SK-N-SH treated with all-trans-retinoic acid at 6 μM for 48 hours (cell line): ENCODE measurements around the gene USP24.

Experiments used
- BACH2 ChIP-seq: fragments of 250-450 bp; sonication (Bioruptor Pico); IDR thresholded peaks from 2 replicates; pipeline ENCODE4 v1.9.0; 2021; ENCODE audit warnings: mild to moderate bottlenecking, borderline replicate concordance
- CSDC2 ChIP-seq: fragments of 250-450 bp; sonication (Bioruptor Pico); IDR thresholded peaks from 2 replicates; pipeline ENCODE4 v1.5.0; 2020; ENCODE audit warnings: mild to moderate bottlenecking, moderate library complexity
- PATZ1 ChIP-seq: fragments of 250-450 bp; sonication (Bioruptor Pico); IDR thresholded peaks from 2 replicates; pipeline ENCODE4 v1.8.0; 2020; ENCODE audit warnings: mild to moderate bottlenecking, moderate library complexity, borderline replicate concordance
- PPARA ChIP-seq: fragments of 250-450 bp; sonication (Bioruptor Pico); IDR thresholded peaks from 2 replicates; pipeline ENCODE4 v1.5.0; 2020; ENCODE audit warnings: mild to moderate bottlenecking, borderline replicate concordance
- TCF4 ChIP-seq: fragments of 250-450 bp; sonication (Bioruptor Pico); IDR thresholded peaks from 2 replicates; pipeline ENCODE4 v1.8.0; 2021; ENCODE audit warnings: mild to moderate bottlenecking, moderate library complexity, borderline replicate concordance
- TOX ChIP-seq: fragments of 250-450 bp; sonication (Bioruptor Pico); IDR thresholded peaks from 2 replicates; pipeline ENCODE4 v1.8.0; 2021; ENCODE audit warnings: mild to moderate bottlenecking, moderate library complexity, borderline replicate concordance
- ZC3H10 ChIP-seq: fragments of 250-450 bp; sonication (Bioruptor Pico); IDR thresholded peaks from 2 replicates; pipeline ENCODE4 v1.5.1; 2021; ENCODE audit warnings: mild to moderate bottlenecking, moderate library complexity
- ZFP3 ChIP-seq: fragments of 250-450 bp; sonication (Bioruptor Pico); IDR thresholded peaks from 2 replicates; pipeline ENCODE4 v1.5.0; 2020; ENCODE audit warnings: mild to moderate bottlenecking, moderate library complexity
- ZFP30 ChIP-seq: fragments of 450-650 bp; formaldehyde crosslinking; IDR thresholded peaks from 2 replicates; pipeline ENCODE4 v1.5.0; 2022; ENCODE audit warnings: mild to moderate bottlenecking, moderate library complexity

- TF ChIP-seq ZC3H10 (CRISPR knock-in tag) (no peak), ZFP3 (CRISPR knock-in tag) (no peak), CSDC2 (CRISPR knock-in tag) (no peak), ZFP30 (no peak), BACH2 (no peak), PATZ1 (no peak), TCF4 (CRISPR knock-in tag) (no peak), PPARA (CRISPR knock-in tag) (no peak), TOX (CRISPR knock-in tag) (no peak)
Measured at GRCh38 chr1:55061706-55062321, 153.3 kb downstream of the USP24 start.
